ENCODE measurements around the gene KDM4C.

GRCh38 chr9:6873857-6874256 lies 116.1 kb downstream of the KDM4C start:
- no peak for TF ChIP-seq POLR2A (IDR thresholded peaks at IDR 0.05; ENCODE audit: low read depth, low read length)
- no peak for TF ChIP-seq TAF1 (IDR thresholded peaks at IDR 0.05; ENCODE audit: borderline replicate concordance, low read depth, low read length)
- no peak for TF ChIP-seq POLR2AphosphoS5 (IDR thresholded peaks at IDR 0.05; ENCODE audit: low read depth, low read length)
